Spinal cord (tissue), 10 donors: Measurements from ENCODE around the gene TM4SF4. TPM values are rescaled to one million over a fixed set of nuclear protein-coding genes. Genes with fewer than 3 reads are reported as not detected.

Experiments
- DNase-seq, 6 donors: peaks; one replicate each; pipeline versions ENCODE4 v3.0.0 to v3.0.0-alpha.2; 2013 to 2015; ENCODE audit warnings: low spot score in 6 of 6, low read depth in 4 of 6
- H3K27ac ChIP-seq: one replicate; pipeline ENCODE4 v1.5.1; 2013; ENCODE audit warnings: low read depth, low read length, control low read depth
- H3K27me3 ChIP-seq: one replicate; pipeline ENCODE4 v1.6.1; 2013; ENCODE audit warnings: low read length; ENCODE audit not compliant: control insufficient read depth, insufficient read depth
- H3K36me3 ChIP-seq: one replicate; pipeline ENCODE4 v1.6.1; 2013; ENCODE audit warnings: low read length; ENCODE audit not compliant: control insufficient read depth, insufficient read depth
- H3K4me1 ChIP-seq: one replicate; pipeline ENCODE4 v1.6.1; 2013; ENCODE audit warnings: low read length; ENCODE audit not compliant: control insufficient read depth, insufficient read depth
- H3K4me3 ChIP-seq: one replicate; pipeline ENCODE4 v1.5.1; 2013; ENCODE audit warnings: low read depth, low read length, control low read depth
- H3K9me3 ChIP-seq: one replicate; pipeline ENCODE4 v1.6.1; 2013; ENCODE audit warnings: low read length; ENCODE audit not compliant: control insufficient read depth, insufficient read depth
- WGBS: methylation state at CpG from one replicate; pipeline ENCODE4 v1.1.5; 2013; ENCODE audit warnings: missing lambda C conversion rate; ENCODE audit not compliant: insufficient coverage; 5-methylcytosine and 5-hydroxymethylcytosine counted together
- polyA plus RNA-seq, 2 donors: library from polyadenylated mRNA; unstranded; fragments of 120-200 nt; gene quantifications; one replicate each; pipeline ENCODE4 v1.2.1, GENCODE V29; 2013; ENCODE audit not compliant: insufficient read length in 2 of 2
- total RNA-seq, 2 donors: library from RNA; depleted of rRNA in 1 of 2; stranded (reverse); fragments of 120-200 nt in 1 of 2; fragments of >200 nt in 1 of 2; gene quantifications; one replicate each; pipeline versions ENCODE4 v1.2.3 to v1.2.4, GENCODE V29; 2013 to 2014
- donor health status: healthy.

Gene TM4SF4
- total and polyA plus RNA-seq, 4 donors, result 0.39 to 0.69 TPM; not detected in 2

DNA sequence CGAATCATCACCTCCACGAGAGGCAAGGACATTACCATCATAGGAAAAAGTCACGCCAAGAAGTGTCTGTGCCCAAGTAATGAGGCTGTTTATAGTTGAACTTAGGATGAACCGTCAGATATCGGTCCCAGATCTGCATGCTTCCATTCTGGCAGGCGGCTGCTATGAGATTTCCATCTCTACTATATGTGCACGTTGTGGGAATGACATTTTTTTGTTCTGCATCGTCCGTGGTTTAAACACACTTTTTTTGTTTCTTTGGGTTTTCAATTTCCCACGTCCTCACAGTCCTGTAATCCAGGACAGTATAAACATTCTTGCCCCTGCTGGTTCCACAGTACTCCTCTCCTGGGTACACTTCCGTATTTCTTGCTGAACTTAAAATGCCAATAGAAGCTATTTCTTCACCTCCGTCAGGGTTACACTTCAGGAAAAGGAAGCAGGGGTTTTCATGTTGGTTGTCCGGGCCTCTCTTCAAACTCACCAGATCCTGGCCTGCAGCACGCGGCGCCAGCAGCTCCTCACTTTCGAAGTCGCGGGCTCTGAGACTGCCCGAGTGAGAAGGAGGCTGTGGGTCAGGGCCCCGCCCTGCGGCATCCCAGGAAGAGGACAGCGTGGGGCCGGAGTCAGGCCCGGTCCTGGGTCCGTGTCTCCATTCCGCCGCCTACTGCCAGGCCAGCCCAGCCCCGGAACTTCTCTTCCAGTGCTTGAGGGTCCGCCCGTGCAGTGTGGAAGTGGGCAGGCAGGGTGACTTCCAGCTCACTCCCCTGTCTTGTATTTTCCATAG is 9.8 kb upstream of the TM4SF4 start:
- Histone ChIP-seq H3K4me1 (no peaks in the 10 kb centered on the region), H3K36me3 (no peaks in the 10 kb centered on the region), H3K27me3 (no peaks in the 10 kb centered on the region), H3K9me3 (no peaks in the 10 kb centered on the region), H3K27ac (no peak overlapping the region), H3K4me3 (no peak overlapping the region)
- DNase-seq, result no peak
- WGBS, result 93% methylated on average over 29 of the region's 31 CpGs

GRCh38 chr3:149465351-149465883 is 9.1 kb upstream of the TM4SF4 start:
- H3K36me3 ChIP-seq, result no peaks in the 10 kb centered on the region
- H3K4me3 ChIP-seq, result no peak overlapping the region
- H3K9me3 ChIP-seq, result no peaks in the 10 kb centered on the region
- 81% methylated on average over 5 of the region's 10 CpGs for WGBS
- no peaks in the 10 kb centered on the region for H3K27me3 ChIP-seq
- H3K4me1 ChIP-seq, result no peaks in the 10 kb centered on the region
- no peak for DNase-seq
- H3K27ac ChIP-seq, result no peak overlapping the region

GRCh38 chr3:149466192-149466591 is 8.3 kb upstream of the TM4SF4 start:
- WGBS, result 70% methylated on average over 2 of the region's 4 CpGs
- Histone ChIP-seq H3K27ac (no peak overlapping the region), H3K4me1 (no peaks in the 10 kb centered on the region), H3K9me3 (no peaks in the 10 kb centered on the region), H3K4me3 (no peak overlapping the region), H3K27me3 (no peaks in the 10 kb centered on the region), H3K36me3 (no peaks in the 10 kb centered on the region)
- peak in 1 of 6 donors; percentile 17 for DNase-seq

DNA sequence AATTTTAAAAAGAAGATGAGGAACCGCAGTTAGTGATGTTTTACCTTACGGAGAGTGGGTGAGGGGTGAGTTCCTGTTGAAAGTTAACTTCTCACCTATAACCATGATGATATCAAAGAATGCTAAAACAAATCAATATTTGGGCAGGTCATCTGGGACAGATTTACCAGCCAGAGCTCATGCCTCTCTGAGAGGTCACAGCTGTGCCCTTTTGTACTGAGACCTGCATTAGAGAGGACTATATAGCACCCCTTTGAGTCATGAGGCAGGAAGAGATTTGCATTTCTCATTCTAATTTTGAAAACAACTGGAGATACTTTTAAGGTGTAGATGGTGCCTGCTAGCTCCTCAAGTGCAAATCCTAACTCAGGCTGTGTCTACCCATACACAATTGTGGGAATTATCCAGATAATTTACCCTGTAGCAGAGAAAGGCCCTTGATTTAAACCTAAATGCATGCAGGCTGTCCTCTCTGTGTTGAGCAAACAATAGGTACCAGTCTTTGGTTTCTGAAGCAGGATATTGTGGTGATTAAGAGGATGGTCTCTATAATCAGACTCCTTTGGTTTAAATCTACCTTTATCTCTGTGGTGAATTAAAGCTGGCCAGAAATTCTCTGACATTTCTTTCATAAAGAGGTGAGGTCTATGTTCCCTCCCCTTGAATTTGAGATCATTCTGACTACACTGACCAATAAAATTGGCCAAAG is 5.8 kb upstream of the TM4SF4 start:
- Histone ChIP-seq H3K9me3 (no peaks in the 10 kb centered on the region), H3K4me1 (no peaks in the 10 kb centered on the region), H3K36me3 (no peaks in the 10 kb centered on the region), H3K4me3 (no peak overlapping the region), H3K27me3 (no peaks in the 10 kb centered on the region), H3K27ac (no peak overlapping the region)
- DNase-seq, result no peak
- no CpG with 5 or more reads among the region's 2 CpGs for WGBS

- H3K27ac ChIP-seq, result no peak overlapping the region
- no peaks in the 10 kb centered on the region for H3K27me3 ChIP-seq
- 77% methylated on average over 2 of the region's 3 CpGs for WGBS
- no peak overlapping the region for H3K4me3 ChIP-seq
- no peak for DNase-seq
- no peaks in the 10 kb centered on the region for H3K36me3 ChIP-seq
- peaks cover 3% of the 10 kb centered on the region for H3K4me1 ChIP-seq
- no peaks in the 10 kb centered on the region for H3K9me3 ChIP-seq
Measured at GRCh38 chr3:149470381-149470780, 4.1 kb upstream of the TM4SF4 start.

DNA sequence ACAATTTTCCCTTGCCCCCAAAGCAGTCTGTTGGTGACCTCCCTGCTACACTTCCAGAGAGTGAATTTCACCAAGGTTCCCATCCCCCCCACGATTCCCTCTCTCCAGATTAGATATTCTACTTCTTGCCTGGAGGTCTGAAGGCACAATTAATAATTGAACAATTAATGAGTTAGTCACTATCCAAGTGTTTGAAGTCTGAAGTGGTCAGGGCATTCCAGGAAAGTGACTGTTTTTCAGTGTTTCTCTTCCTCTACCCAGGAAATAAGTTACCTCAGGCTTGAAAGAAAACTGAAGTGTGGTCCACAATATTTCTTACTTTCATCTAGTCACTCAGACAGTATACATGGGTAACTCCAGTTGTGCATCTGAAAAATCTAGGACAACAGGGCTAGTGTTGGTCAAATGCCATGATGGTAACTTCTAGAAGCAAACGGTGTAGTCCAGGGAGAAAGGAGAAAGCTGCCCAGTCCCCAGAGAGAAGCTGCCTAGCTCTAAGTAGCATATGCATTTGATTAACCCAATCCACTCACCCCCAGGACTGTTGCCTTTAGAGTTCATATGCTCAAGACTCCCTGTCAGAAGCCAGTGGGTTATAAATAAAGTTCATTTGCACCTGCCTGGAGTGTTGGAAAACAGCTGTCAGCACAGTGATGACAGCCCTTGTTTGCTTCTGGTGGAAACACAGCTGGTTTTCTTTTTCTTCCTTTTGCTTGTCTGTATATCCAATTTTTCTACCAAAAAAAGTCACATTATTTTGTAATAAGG is 2.3 kb upstream of the TM4SF4 start:
- H3K4me3 ChIP-seq, result no peak overlapping the region
- no peaks in the 10 kb centered on the region for H3K9me3 ChIP-seq
- 60% methylated on average over 1 of the region's 2 CpGs for WGBS
- H3K36me3 ChIP-seq, result no peaks in the 10 kb centered on the region
- peaks cover 3% of the 10 kb centered on the region for H3K4me1 ChIP-seq
- no peak overlapping the region for H3K27ac ChIP-seq
- peak in 1 of 6 donors; percentile 22 for DNase-seq
- H3K27me3 ChIP-seq, result no peaks in the 10 kb centered on the region

DNA sequence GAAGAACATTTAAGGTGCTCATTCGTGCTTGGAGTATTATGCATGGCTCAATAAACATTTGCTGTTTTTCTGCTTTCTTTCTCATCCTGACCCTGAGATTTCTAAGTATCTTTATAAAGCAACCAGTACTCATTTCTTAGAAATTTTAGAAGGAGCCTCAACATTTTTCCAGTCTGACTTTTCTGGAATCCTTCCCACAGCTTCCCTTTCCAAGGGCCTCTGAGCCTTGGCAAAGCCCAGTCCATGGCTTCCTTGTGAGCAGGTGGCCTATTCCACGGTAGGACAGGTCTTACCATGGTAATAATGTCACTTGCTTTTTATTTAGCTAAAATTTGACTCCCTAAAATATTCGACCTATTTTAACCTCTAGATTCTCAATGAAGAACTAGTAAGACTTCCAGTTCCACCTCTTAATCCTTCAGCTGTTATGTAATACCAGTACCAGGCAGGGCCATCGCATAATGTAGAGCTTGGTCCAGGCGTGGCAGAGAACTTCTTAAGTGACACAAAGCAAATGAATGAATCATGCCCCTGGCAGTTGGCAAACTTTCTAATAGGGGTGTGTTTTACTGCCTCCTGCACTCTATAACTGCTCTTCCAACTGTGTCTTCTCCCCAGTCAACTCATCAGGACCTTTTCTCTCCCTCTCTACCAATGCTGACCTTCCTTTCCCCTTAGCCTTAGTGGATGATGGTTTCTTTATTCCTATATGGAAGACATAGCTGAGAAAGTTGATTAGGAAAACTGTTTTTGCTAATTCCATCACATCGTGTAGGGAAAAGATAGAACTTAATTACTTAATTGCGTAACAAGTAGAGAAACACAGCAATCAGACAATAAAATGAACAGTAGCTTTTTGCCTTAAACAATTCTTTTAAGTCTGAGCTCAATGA is 894 bp upstream of the TM4SF4 start:
- no peaks in the 10 kb centered on the region for H3K9me3 ChIP-seq
- no peak overlapping the region for H3K27ac ChIP-seq
- H3K4me1 ChIP-seq, result peaks cover 3% of the 10 kb centered on the region
- H3K36me3 ChIP-seq, result no peaks in the 10 kb centered on the region
- 60% methylated on average over 2 of the region's 7 CpGs for WGBS
- no peak overlapping the region for H3K4me3 ChIP-seq
- no peak for DNase-seq
- H3K27me3 ChIP-seq, result no peaks in the 10 kb centered on the region

GRCh38 chr3:149475451-149476060 is 1.1 kb downstream of the TM4SF4 start:
- no peak overlapping the region for H3K4me3 ChIP-seq
- H3K27ac ChIP-seq, result no peak overlapping the region
- no peak for DNase-seq
- H3K9me3 ChIP-seq, result no peaks in the 10 kb centered on the region
- H3K27me3 ChIP-seq, result no peaks in the 10 kb centered on the region
- 97% methylated on average over 6 of the region's 7 CpGs for WGBS
- no peaks in the 10 kb centered on the region for H3K36me3 ChIP-seq
- peaks cover 6% of the 10 kb centered on the region for H3K4me1 ChIP-seq
